ENCODE results near the gene MLH1. TPM values are rescaled to one million over a fixed set of nuclear protein-coding genes. Genes with fewer than 3 reads are reported as not detected.

Gene MLH1
- total RNA-seq, 2 experiments from 2014 or later: 52.3 to 54.0 TPM

- POLR2A ChIA-PET: interaction anchor here (1.0 to 2.1 kb wide), 3 partner anchors 17 to 98 kb away, joined by 3 to 7 read pairs (median 5); no protein-coding TSS in a partner anchor
- DNase-seq (no peak), ATAC-seq (ENCODE audit: low read depth) (no peak)
- H3K9me3 Mint-ChIP-seq: no peaks in the 10 kb centered on the region
- H3K27ac Mint-ChIP-seq: no peak overlapping the region
- H3K36me3 Mint-ChIP-seq: peaks cover 29% of the 10 kb centered on the region
- no peaks in the 10 kb centered on the region for H3K27me3 Mint-ChIP-seq
- peaks cover 38% of the 10 kb centered on the region for H3K4me1 Mint-ChIP-seq
- H3K4me3 Mint-ChIP-seq: no peak overlapping the region
These were observed 2.2 kb upstream of the MLH1 start for GRCh38 chr3:36991147-36991546.

GRCh38 chr3:36991923-36992805, 1.2 kb upstream of the MLH1 start:
- H3K36me3 Mint-ChIP-seq: peaks cover 37% of the 10 kb centered on the region
- no peak for DNase-seq
- POLR2A ChIA-PET: interaction anchor here (0.7 to 2.6 kb wide), 17 partner anchors 10 to 253 kb away, joined by 3 to 10 read pairs (median 5); no protein-coding TSS in a partner anchor
- no peak overlapping the region for H3K4me3 Mint-ChIP-seq
- H3K27ac Mint-ChIP-seq: no peak overlapping the region
- ATAC-seq (ENCODE audit: low read depth): no peak
- H3K4me1 Mint-ChIP-seq: peaks cover 45% of the 10 kb centered on the region
- no peaks in the 10 kb centered on the region for H3K9me3 Mint-ChIP-seq
- H3K27me3 Mint-ChIP-seq: no peaks in the 10 kb centered on the region

- no peaks in the 10 kb centered on the region for H3K27me3 Mint-ChIP-seq
- H3K27ac Mint-ChIP-seq: no peak within 1 kb of the TSS
- no peak within 1 kb of the TSS for H3K4me3 Mint-ChIP-seq
- peak; percentile 86 for DNase-seq
- peak; percentile 90 for ATAC-seq (ENCODE audit: low read depth)
- POLR2A ChIA-PET: interaction anchor here (0.6 to 2.6 kb wide), 19 partner anchors 10 to 252 kb away, joined by 3 to 10 read pairs (median 4); no protein-coding TSS in a partner anchor
- H3K9me3 Mint-ChIP-seq: no peaks in the 10 kb centered on the region
- peaks cover 43% of the 10 kb centered on the region for H3K4me1 Mint-ChIP-seq
- H3K36me3 Mint-ChIP-seq: peaks cover 36% of the 10 kb centered on the region
These were observed 452 bp upstream of the MLH1 start, which contains the start of gene EPM2AIP1 for GRCh38 chr3:36992806-36993325. Gene EPM2AIP1, minus strand, starts transcription at chr3:36993131. Its CDS starts 54 bp downstream, at chr3:36993077.

GRCh38 chr3:37014620-37015019, 21.3 kb downstream of the MLH1 start:
- no peak for DNase-seq
- Mint-ChIP-seq H3K9me3 (no peaks in the 10 kb centered on the region), H3K4me3 (no peak overlapping the region), H3K27me3 (no peaks in the 10 kb centered on the region), H3K27ac (no peak overlapping the region), H3K36me3 (peaks cover 42% of the 10 kb centered on the region), H3K4me1 (peaks cover 1% of the 10 kb centered on the region)
- ATAC-seq (ENCODE audit: low read depth): no peak
- POLR2A ChIA-PET: no interaction called here

- H3K27ac Mint-ChIP-seq: no peak overlapping the region
- DNase-seq (no peak), ATAC-seq (ENCODE audit: low read depth) (no peak)
- H3K36me3 Mint-ChIP-seq: peaks cover 45% of the 10 kb centered on the region
- H3K27me3 Mint-ChIP-seq: no peaks in the 10 kb centered on the region
- POLR2A ChIA-PET: no interaction called here
- H3K9me3 Mint-ChIP-seq: no peaks in the 10 kb centered on the region
- peaks cover 1% of the 10 kb centered on the region for H3K4me1 Mint-ChIP-seq
- H3K4me3 Mint-ChIP-seq: no peak overlapping the region
These were observed 22.3 kb downstream of the MLH1 start for GRCh38 chr3:37015642-37016041.

- Mint-ChIP-seq H3K9me3 (no peaks in the 10 kb centered on the region), H3K4me1 (peaks cover 2% of the 10 kb centered on the region), H3K4me3 (no peak overlapping the region), H3K27ac (no peak overlapping the region), H3K27me3 (no peaks in the 10 kb centered on the region), H3K36me3 (peaks cover 41% of the 10 kb centered on the region)
- ATAC-seq (ENCODE audit: low read depth) (no peak), DNase-seq (no peak)
- POLR2A ChIA-PET: no interaction called here
These were observed 23.6 kb downstream of the MLH1 start for GRCh38 chr3:37016903-37017302.

- Mint-ChIP-seq H3K9me3 (no peaks in the 10 kb centered on the region), H3K4me3 (no peak overlapping the region), H3K4me1 (peaks cover 2% of the 10 kb centered on the region), H3K27ac (no peak overlapping the region), H3K36me3 (peaks cover 45% of the 10 kb centered on the region), H3K27me3 (no peaks in the 10 kb centered on the region)
- POLR2A ChIA-PET: no interaction called here
- DNase-seq: no peak
- ATAC-seq (ENCODE audit: low read depth): no peak
These were observed 24.4 kb downstream of the MLH1 start for GRCh38 chr3:37017683-37018082.

GRCh38 chr3:37024092-37024491, 30.8 kb downstream of the MLH1 start:
- no peak overlapping the region for H3K27ac Mint-ChIP-seq
- ATAC-seq (ENCODE audit: low read depth) (no peak), DNase-seq (no peak)
- POLR2A ChIA-PET: interaction anchor here (1.0 to 1.1 kb wide), 2 partner anchors 11 to 32 kb away, joined by 3 read pairs; partner anchors contain the start of gene EPM2AIP1
- peaks cover 10% of the 10 kb centered on the region for H3K4me1 Mint-ChIP-seq
- no peaks in the 10 kb centered on the region for H3K9me3 Mint-ChIP-seq
- no peak overlapping the region for H3K4me3 Mint-ChIP-seq
- H3K36me3 Mint-ChIP-seq: peaks cover 54% of the 10 kb centered on the region
- H3K27me3 Mint-ChIP-seq: no peaks in the 10 kb centered on the region

- POLR2A ChIA-PET: interaction anchor here (1.1 kb wide), 1 partner anchor 10 kb away, joined by 3 read pairs; no protein-coding TSS in a partner anchor
- H3K4me3 Mint-ChIP-seq: no peak overlapping the region
- H3K9me3 Mint-ChIP-seq: no peaks in the 10 kb centered on the region
- ATAC-seq (ENCODE audit: low read depth): no peak
- DNase-seq: no peak
- H3K4me1 Mint-ChIP-seq: peaks cover 10% of the 10 kb centered on the region
- peak overlapping the region; percentile 41 for H3K27ac Mint-ChIP-seq
- no peaks in the 10 kb centered on the region for H3K27me3 Mint-ChIP-seq
- H3K36me3 Mint-ChIP-seq: peaks cover 53% of the 10 kb centered on the region
These were observed 31.6 kb downstream of the MLH1 start for GRCh38 chr3:37024820-37025405.

- H3K4me3 Mint-ChIP-seq: no peak overlapping the region
- H3K36me3 Mint-ChIP-seq: peaks cover 49% of the 10 kb centered on the region
- ATAC-seq (ENCODE audit: low read depth) (no peak), DNase-seq (no peak)
- no peaks in the 10 kb centered on the region for H3K9me3 Mint-ChIP-seq
- no peak overlapping the region for H3K27ac Mint-ChIP-seq
- H3K27me3 Mint-ChIP-seq: no peaks in the 10 kb centered on the region
- POLR2A ChIA-PET: no interaction called here
- peaks cover 12% of the 10 kb centered on the region for H3K4me1 Mint-ChIP-seq
These were observed 32.4 kb downstream of the MLH1 start for GRCh38 chr3:37025561-37026335.

- Mint-ChIP-seq H3K9me3 (no peaks in the 10 kb centered on the region), H3K27me3 (no peaks in the 10 kb centered on the region), H3K4me1 (peaks cover 11% of the 10 kb centered on the region), H3K4me3 (no peak overlapping the region), H3K27ac (no peak overlapping the region), H3K36me3 (peaks cover 49% of the 10 kb centered on the region)
- ATAC-seq (ENCODE audit: low read depth) (no peak), DNase-seq (no peak)
- POLR2A ChIA-PET: no interaction called here
These were observed 33.5 kb downstream of the MLH1 start for GRCh38 chr3:37026851-37027250.

GRCh38 chr3:37028329-37028728, 35.0 kb downstream of the MLH1 start:
- Mint-ChIP-seq H3K27me3 (no peaks in the 10 kb centered on the region), H3K9me3 (no peaks in the 10 kb centered on the region), H3K4me1 (peaks cover 12% of the 10 kb centered on the region), H3K36me3 (peaks cover 45% of the 10 kb centered on the region), H3K27ac (no peak overlapping the region), H3K4me3 (no peak overlapping the region)
- ATAC-seq (ENCODE audit: low read depth): no peak
- POLR2A ChIA-PET: no interaction called here
- DNase-seq: no peak

GRCh38 chr3:37029111-37029510, 35.8 kb downstream of the MLH1 start:
- Mint-ChIP-seq H3K36me3 (peaks cover 43% of the 10 kb centered on the region), H3K27ac (no peak overlapping the region), H3K4me1 (peaks cover 12% of the 10 kb centered on the region), H3K4me3 (no peak overlapping the region), H3K9me3 (no peaks in the 10 kb centered on the region), H3K27me3 (no peaks in the 10 kb centered on the region)
- POLR2A ChIA-PET: no interaction called here
- no peak for ATAC-seq (ENCODE audit: low read depth)
- no peak for DNase-seq
